HG03066 (cell line): ENCODE measurements around the gene PAPPA.

ENCODE experiments used
- ATAC-seq: cut with Tn5 transposase; IDR thresholded peaks from one replicate; pipeline ENCODE4 v1.9.1; 2021; ENCODE audit warnings: low read depth; ENCODE audit not compliant: unreplicated experiment

Gene PAPPA, protein sequence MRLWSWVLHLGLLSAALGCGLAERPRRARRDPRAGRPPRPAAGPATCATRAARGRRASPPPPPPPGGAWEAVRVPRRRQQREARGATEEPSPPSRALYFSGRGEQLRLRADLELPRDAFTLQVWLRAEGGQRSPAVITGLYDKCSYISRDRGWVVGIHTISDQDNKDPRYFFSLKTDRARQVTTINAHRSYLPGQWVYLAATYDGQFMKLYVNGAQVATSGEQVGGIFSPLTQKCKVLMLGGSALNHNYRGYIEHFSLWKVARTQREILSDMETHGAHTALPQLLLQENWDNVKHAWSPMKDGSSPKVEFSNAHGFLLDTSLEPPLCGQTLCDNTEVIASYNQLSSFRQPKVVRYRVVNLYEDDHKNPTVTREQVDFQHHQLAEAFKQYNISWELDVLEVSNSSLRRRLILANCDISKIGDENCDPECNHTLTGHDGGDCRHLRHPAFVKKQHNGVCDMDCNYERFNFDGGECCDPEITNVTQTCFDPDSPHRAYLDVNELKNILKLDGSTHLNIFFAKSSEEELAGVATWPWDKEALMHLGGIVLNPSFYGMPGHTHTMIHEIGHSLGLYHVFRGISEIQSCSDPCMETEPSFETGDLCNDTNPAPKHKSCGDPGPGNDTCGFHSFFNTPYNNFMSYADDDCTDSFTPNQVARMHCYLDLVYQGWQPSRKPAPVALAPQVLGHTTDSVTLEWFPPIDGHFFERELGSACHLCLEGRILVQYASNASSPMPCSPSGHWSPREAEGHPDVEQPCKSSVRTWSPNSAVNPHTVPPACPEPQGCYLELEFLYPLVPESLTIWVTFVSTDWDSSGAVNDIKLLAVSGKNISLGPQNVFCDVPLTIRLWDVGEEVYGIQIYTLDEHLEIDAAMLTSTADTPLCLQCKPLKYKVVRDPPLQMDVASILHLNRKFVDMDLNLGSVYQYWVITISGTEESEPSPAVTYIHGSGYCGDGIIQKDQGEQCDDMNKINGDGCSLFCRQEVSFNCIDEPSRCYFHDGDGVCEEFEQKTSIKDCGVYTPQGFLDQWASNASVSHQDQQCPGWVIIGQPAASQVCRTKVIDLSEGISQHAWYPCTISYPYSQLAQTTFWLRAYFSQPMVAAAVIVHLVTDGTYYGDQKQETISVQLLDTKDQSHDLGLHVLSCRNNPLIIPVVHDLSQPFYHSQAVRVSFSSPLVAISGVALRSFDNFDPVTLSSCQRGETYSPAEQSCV (N-terminal part only)

DNA sequence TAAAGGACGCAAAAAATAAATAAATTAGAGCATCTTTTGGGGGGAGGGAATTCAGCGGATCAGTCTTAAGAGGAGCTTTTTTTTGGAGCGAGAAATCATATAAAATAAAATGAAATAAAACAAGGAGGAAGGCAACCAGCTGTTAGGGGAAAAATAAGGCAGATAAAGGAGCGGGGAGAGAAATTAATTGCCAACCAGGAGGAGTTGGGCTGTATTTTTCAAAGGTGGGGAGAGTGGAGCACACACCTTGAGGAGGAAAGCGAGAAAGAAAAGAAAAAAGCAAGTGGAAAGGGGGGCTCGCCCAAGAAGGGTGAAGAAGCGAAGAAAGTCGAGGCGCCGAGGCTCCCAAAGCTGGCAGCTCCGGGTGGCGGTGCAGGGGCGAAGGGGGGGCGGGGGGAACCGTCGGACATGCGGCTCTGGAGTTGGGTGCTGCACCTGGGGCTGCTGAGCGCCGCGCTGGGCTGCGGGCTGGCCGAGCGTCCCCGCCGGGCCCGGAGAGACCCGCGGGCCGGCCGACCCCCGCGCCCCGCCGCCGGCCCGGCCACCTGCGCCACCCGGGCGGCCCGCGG lies at the start of gene PAPPA:
Gene PAPPA, plus strand, starts transcription at position 27 of the 569 bp plus-strand sequence. Its CDS starts 382 bp downstream, at position 409.
- no peak for ATAC-seq

DNA sequence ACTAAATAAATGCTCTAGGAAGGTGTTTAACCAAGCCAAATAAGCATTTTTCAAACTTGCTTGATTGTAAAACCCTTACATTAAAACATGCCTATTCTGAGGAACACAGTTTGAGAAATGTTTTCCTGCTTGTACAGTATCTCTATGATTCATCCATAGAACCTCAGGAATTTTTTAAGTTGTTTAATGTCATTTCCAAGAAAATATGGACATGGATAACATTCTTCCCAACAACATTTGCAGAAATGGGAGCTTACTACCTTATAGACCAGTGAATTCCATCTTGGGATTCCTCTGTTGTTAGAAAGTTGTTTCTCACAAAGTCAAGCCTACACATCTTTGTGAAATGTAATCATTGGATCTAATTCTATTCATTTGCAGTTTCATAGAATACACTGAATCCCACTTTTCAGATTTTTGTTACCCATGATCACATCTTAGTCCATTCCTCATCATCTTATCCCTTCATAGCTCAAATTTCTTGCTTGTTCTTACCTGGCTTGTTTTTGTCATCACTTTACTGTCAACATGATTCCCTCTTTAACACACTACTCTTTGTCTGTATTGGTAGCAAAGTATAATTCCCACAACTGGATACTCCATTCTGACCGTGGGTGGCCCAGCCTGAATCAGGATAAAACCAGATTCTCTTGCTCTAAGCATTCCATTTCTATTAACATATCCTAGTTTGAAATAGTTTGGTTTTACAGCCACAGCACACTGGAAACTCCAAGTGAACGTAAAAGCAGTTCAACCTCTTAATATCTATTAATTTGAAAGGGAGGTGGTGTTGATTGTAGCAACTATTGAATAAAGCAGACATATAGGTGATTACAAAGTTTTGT lies 49.4 kb upstream of the PAPPA start:
- no peak for ATAC-seq

DNA sequence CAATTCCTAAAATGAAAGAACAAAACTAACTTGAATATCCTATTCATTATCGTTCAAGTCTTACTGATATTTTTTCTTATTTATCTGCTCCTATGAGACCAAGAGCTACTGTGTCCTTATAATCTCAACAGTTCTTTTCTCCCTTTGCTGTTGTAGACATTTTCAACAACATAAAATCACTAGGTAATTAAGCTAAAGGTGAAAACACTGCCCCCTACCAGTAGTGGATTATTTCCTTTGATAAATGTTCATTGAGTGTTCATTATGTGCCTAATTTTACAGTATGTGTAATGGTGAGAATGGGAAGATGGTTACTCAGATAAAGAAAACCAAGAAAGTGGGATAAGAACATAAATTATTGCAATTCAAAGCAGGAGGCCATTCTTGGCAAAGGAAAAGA lies 41.4 kb upstream of the PAPPA start:
- no peak for ATAC-seq

DNA sequence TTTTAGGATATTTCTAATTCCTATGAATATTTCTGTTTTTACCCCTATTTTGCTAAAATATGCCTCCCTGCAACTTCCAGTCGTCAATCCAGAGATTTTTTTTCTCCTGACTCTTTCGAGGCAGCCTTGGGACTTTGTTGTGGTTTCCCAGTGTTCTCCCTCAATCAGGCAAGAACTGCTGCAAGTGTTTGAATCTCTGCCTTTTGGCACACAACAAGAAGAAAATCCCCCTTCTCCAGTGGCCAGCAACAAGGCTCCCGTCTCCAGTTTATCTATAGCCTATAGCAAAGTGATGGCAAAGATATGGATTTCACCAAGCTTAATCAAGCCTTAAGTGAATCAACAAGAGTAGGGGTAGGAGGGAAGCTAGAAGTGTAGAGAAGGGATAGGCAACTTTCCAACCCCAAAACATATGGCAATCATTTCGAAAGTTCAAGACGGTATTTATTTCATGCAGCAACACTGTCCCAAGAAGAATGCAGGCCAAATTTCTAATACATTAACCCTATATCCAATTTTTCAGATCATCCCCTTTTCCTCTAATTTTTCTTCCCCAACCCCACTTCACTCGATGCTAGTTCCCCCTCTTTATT lies 37.7 kb upstream of the PAPPA start:
- no peak for ATAC-seq

DNA sequence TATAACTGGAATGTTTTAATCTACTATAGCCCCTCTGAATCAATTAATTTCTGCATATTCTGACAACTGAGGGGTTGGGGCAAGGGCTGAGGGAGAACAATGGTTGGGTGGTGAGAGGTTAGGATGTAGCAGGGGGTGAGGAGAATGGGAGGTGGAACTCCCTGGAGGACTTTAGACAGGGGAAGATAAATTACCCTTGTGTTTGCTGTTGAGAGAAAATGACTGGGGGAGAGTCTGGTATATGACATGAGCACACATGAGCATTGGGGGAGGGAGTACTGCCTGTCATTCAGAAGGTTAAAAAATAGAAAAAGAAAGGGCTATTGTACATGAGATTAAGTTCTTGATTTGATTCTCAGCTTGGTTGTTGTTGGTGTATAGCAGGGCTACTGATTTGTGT lies 37.2 kb upstream of the PAPPA start:
- ATAC-seq = no peak

DNA sequence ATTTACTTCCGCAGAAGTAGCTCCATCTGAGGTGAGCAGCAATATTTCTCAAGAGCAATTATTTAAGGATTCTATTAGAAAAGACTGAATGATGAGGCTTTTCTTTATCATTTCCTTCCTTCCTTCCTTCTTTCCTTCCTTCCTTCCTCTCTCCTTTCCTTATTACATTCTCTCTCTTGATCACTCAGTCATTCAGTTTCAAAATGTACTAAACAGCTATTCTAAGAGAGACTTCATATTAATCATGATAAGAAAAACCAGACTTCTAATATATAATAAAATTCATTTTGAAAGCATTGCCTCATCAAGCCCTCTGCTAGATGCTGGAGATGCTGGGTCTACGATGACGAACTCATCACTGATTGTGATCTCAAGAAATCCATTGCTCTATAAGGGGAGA lies 30.4 kb upstream of the PAPPA start:
- no peak for ATAC-seq

DNA sequence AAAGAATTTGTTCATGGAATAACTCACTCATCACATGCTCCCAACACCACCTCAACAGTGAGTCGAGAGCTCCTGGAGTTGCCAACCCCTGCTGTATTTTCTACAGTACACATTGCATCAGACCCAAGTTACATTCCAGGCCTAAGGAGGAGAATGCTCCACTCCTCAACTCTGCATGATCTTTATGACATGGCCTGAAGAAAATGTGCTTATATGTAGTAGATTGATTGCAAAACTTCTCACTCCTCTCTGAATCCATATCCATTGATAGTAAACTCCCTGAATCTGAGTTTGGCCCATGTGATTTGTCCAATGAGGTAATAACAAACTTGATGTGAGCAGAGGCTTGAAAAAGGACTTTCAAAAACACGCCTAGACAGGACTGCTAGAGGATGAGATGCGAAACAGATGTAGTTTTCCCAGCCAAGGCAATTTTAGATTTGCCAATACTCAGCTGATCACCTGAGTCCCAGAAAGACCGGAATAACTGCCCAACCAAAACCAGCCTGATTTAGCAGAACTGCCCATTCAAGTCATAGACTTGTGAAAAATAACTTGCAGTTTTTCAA lies 29.0 kb upstream of the PAPPA start:
- no peak for ATAC-seq

DNA sequence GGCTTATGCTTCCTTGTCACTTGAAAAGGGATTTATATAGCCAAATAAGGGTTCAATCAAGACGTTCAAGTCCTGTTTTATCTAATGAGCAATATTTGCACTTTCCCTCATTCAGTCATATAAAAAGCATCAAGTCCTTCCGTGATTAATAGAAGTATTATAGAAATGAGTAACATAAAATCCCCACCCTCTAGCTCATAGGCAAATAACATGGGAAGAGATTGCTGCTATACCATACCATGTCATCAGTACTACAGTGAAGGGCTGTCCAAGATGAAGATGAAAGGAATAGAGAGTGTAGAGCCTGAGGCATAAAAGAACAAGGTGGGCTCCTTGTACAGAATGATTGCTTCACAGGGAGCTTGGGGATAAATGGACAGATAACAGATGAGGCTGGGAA lies 20.4 kb upstream of the PAPPA start:
- no peak for ATAC-seq

DNA sequence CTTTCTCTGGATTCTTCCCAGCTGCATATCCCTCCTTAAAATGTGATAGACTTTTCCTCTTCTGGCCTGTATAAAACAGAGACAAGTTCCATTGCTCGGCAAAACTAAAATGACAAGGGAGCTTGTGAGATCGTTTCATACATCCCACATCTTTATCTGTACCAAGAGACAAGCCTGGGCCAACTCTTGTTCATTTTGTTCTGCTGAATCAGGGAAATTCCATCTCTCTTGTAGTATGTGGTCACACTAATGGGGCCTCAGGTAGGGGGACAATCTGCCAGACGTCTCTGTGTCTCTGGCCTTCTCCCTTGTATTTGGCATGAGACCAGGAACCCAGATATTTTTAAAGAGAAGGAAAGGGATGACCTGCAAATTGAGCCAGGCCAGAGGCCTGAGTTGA lies 18.6 kb upstream of the PAPPA start:
- no peak for ATAC-seq

DNA sequence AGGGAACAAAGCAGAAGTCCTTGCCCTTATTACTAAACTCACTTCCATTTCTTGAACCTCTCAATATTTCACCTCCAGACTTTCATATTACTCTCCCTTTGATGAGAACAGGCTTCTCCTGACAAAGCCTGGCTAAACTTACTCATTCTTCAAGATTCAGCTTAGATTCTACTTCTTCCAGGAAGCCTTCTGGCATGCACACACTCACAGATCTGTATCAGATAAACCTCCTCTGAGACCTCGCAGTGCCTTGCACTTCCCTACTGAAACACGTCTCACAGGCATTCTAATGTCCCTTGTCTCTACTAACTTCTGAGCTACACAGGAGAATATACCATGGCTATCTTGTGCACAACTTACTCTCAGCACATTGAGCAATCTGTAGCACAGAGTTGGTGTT lies 16.6 kb upstream of the PAPPA start:
- ATAC-seq = no peak

DNA sequence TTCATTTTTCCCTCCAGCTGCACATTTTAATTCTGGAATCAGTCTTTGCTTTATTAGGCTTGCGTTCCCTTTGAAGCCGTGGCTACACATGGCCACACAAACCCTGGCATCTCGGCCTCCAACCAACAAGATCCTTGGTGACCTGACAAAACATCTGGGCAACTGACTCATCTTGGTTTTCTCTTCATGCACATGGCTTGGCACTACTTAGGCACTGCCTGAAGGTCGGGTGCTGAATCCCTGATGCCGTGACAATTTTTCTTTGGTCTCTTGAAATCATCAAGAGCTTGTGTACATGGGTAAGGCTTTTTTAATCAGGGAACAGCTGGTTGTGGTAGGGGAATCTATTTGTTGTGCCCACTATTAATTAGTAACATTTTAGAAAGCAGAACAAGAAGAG lies 16.0 kb upstream of the PAPPA start:
- ATAC-seq = no peak

DNA sequence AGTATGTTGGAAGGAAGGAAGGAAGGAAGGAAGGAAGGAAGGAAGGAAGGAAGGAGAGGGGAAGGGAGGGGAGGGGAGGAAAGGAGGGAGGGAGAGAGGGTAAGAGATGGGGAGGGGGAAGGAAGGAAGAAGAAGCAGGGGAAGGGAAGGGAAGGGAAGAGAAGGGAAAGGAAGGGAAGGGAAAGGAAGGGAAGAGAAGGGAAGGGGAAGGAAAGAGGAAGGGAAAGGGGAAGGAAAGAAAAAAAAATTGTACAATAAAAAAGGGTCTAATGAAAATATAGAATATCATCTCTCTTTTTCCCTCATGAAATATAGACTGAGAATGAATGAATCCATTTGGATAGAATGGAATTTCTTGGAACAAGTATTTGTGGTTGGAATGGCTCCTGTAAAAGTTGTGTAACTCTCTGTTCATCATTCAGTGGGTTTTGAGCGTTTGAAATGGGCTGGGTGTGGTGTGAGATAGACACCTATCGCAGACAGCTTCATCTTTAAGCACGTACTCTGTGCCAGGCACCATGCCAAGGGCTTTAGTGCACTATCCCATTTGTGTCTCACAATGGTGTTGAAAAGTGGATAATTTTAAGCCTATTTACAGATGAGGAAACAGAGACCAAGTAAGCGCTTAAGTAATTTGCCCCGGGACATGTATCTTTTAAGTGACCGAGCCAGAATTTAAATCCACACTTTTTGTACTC lies 11.6 kb upstream of the PAPPA start:
- no peak for ATAC-seq

DNA sequence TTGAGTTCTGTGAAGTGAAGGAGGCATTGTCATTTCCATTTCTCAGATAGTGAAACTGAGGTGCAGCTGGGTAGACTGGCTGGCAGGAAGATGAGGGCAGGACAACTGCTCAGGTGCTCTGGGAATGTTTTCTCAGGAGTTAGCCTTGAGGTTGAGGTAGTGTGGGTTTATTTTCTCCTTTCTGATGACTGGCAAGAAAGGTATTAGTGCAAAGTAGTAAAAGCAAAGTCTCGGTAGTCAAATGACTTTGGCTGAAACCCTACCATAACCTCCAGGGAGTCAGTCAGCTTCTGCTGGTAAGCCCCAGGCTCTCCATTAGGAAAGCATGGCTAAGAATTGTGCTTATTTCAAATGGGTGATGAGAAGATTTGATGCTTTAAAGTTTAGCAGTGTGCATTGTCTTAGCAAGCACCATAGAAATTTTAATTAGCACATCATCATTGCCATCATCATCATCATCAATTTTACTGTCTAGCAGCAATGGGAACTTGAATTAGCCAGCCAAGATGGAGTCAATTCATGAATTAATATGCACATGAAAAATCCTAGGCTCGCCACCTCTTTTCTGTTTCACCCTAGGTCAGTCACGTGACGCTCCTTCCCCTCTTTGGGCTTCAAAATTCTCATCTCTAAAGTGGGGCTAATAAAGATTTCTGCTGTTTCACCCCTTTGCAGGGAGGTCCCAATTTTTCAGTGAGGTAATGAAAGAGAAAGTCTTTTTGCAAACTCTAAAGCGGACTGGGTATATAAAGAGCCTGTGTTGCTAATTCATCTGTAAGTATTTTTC lies 10.7 kb upstream of the PAPPA start:
- no peak for ATAC-seq

DNA sequence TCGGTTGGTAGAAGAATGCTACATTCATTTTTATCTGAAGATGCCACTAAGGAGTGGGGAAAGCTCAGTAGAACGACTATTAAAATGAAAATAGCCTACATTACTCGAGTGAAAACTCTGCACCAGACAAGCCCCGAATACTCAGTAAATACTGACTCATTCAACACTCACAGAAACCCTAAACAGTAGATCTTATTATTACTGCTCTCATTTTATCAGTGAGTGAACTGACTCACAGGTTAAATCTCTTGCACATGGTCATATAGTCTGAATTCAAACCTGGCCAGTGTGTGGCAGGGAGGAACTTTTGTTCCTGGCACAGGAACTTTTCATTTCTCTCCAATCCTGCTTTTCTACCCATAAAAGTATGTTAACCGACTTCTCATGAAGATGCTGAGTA lies 9.6 kb upstream of the PAPPA start:
- ATAC-seq = no peak

DNA sequence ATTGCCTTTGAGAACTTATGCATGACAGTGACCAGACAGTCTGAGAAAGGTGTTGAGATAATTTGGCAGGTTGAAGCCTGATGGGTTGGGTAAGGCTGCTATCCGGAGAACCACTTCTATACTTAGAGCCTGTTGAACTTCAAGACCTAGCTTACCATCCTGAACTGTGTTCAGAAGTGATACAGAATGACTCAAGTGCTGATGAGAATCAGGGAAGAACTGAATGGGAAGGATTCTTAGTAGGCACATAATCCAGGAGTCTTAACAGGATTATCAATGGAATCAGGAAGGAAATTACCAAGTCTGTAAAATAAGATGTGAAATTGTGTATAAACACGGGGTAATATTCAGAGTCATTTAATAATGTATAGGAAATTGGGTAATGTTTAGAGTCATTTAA lies 9.0 kb upstream of the PAPPA start:
- ATAC-seq = no peak

DNA sequence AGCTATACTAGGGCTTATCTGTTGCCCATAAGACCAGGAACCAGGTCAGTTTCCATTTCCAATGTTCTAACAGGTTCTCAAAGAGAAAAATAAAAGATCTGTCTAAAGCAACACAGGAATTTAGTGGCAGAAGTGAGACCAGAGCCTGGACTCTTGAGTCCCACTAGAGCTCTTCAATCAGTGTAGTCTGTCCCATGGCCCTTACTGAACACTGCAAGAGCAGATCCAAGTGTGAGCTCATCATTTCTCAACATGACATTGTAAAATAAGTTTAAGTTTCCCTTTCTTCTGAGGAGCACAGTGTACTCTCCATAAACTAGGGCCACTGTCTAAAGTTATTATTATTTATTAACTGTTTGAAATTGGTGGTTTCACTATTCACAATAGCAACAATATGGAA lies 8.6 kb upstream of the PAPPA start:
- ATAC-seq = no peak

DNA sequence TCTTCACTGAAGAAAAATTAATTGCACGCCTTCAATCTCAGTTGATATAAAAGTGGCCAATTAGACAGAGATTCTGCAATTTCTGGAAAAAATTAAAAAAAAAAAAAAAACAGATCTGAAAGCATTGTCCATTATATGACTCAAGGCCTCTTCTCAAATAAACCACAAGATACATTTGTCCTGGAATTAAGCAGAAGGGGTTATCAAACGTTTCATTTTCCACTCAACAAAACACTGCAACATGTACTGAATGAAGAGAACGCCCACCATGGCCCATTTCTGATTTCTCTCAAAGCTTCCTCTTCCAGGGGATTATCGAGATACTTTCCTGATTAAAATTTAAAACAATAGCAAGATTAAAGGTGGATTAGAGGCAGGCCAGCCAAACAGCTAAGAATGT lies 5.8 kb upstream of the PAPPA start:
- no peak for ATAC-seq

DNA sequence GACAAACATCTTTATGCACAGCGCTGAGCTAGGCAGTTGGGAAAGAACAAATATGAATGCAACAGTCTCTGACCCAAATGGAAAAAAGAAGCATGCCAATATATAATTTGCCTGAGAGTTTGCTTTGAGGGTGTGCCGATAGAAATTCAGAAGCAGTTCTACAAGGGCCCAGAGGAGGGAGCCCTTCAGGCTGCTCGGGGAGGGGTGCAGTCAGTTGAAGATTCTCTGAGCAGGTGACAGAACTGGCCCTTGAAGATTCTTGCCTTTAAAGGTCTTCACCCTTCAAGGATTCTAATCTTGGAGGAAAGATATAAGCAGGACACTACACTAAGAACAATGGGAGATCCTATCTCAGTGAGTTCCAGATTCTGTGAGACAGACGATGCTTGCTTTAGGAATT lies 3.7 kb upstream of the PAPPA start:
- ATAC-seq = no peak
